ENCODE results near the gene ZNF512B. TPM values are rescaled to one million over a fixed set of nuclear protein-coding genes. Genes with fewer than 3 reads are reported as not detected.

Gene ZNF512B
- total and polyA plus RNA-seq, 12 donors, result 3.5 to 39.4 (median 13.9) TPM

DNA sequence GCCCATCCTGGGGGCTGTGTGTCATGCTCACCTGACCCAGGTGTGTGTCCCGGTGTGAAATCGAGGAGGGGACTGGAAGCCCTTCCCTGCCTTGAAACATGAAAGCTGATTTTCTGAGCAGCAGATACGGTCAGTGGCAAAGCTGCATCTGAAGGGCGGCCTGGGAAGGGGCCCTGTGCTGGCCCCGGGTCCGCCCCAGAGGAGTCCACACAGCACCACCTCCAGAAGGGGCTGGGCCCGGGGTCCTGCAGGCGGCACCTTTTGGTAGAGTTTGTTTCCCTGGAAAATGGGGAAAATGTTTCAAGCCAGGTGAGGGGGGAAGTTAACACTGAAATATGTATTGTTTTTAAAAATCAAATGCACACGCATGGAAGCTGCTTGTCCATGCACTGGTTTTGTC, 34.3 kb downstream of the ZNF512B start:
- Histone ChIP-seq H3K4me1 (replicated peaks in 1 of 2) (no peaks in the 10 kb centered on the region), H3K27me3 (no peaks in the 10 kb centered on the region), H3K36me3 (replicated peaks in 1 of 2) (peaks cover 0 to 58% of the 10 kb centered on the region in 2 donors), H3K9me3 (replicated peaks in 1 of 3) (no peaks in the 10 kb centered on the region), H3K4me3 (no peak overlapping the region), H3K27ac (no peak overlapping the region)
- TF ChIP-seq, protein P1, sequence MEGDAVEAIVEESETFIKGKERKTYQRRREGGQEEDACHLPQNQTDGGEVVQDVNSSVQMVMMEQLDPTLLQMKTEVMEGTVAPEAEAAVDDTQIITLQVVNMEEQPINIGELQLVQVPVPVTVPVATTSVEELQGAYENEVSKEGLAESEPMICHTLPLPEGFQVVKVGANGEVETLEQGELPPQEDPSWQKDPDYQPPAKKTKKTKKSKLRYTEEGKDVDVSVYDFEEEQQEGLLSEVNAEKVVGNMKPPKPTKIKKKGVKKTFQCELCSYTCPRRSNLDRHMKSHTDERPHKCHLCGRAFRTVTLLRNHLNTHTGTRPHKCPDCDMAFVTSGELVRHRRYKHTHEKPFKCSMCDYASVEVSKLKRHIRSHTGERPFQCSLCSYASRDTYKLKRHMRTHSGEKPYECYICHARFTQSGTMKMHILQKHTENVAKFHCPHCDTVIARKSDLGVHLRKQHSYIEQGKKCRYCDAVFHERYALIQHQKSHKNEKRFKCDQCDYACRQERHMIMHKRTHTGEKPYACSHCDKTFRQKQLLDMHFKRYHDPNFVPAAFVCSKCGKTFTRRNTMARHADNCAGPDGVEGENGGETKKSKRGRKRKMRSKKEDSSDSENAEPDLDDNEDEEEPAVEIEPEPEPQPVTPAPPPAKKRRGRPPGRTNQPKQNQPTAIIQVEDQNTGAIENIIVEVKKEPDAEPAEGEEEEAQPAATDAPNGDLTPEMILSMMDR (IDR thresholded peaks at IDR 0.05), result no peak
- no peak for TF ChIP-seq POLR2A (IDR thresholded peaks at IDR 0.05)
- intact Hi-C loops (cut with DNase I), result no loop called here
- 92 to 95% (median 93%) methylated on average over 4 to 9 of the region's 9 CpGs for WGBS, 4 donors
- no peak for DNase-seq

DNA sequence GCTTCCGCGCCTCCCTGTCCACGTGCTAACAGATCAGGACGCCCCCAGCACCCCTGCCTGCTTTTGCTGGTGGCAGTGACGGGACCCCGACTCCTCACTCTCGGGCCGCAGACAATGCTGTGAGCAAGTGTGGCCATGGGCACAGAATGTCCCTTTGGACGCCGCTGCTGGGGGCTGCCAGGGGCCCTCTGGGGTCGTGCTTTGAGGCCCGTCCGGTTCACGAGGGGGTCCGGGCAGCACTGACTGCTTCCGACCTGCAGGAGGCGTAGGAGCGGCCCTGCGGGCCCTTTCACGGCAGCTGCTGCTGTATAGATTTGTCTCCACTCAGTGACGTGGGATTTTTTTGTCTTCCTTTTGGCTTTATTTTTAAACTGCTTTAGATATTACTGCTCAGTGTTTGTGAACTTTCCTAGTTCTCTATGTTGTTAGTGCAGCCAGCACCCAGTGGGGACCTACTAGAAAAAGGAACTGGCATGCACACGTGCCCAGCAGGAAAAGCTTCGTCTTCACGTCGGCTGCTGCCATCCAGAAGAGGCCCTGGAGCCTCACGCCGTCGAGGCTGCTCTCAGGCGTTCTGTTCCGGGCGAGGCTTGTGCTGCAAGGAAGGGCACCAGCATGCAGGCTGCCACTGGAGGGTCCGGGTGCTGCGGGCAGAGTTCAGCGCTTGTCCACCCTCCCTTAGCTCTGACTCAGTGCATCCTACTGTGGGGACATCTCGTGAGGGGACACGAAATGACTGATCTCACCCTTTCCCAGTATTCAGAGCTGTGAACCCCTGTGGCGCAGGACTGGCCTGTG, 35.3 kb downstream of the ZNF512B start:
- Histone ChIP-seq H3K4me1 (replicated peaks in 1 of 2) (no peaks in the 10 kb centered on the region), H3K36me3 (replicated peaks in 1 of 2) (peaks cover 0 to 58% of the 10 kb centered on the region in 2 donors), H3K4me3 (no peak overlapping the region), H3K27ac (no peak overlapping the region), H3K9me3 (replicated peaks in 1 of 3) (no peaks in the 10 kb centered on the region), H3K27me3 (no peaks in the 10 kb centered on the region)
- peak in 1 of 7 donors; percentile 15 for DNase-seq
- WGBS, 4 donors, result 82 to 84% (median 84%) methylated on average over 16 to 37 of the region's 37 CpGs
- intact Hi-C loops (cut with DNase I), result no loop called here
- TF ChIP-seq POLR2A (IDR thresholded peaks at IDR 0.05), result no peak
- TF ChIP-seq, protein P1 (IDR thresholded peaks at IDR 0.05), result no peak

DNA sequence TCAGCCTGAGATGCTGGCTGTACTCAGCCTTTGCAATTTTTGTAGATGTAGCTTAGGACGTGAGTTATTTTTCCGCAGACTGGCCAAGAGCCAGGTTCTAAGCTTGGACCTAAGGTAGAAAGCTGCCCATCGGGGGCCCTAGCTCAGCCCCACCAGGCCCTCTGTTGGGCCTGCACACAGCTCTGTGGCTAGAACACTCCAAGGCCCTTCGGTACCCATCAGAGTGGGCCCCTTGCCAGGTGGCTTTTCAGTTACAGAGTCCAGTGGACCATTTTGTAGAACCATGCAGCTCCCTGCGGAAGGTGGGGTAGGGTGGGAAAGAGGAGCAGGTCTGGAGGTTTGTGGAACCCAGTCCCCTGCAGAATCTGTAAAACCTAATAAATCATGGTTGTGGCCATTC, 36.1 kb downstream of the ZNF512B start:
- Histone ChIP-seq H3K4me3 (no peak overlapping the region), H3K36me3 (replicated peaks in 1 of 2) (peaks cover 0 to 66% of the 10 kb centered on the region in 2 donors), H3K27me3 (no peaks in the 10 kb centered on the region), H3K27ac (no peak overlapping the region), H3K9me3 (replicated peaks in 1 of 3) (no peaks in the 10 kb centered on the region), H3K4me1 (replicated peaks in 1 of 2) (no peaks in the 10 kb centered on the region)
- no peak for TF ChIP-seq POLR2A (IDR thresholded peaks at IDR 0.05)
- TF ChIP-seq, protein P1 (IDR thresholded peaks at IDR 0.05), result no peak
- intact Hi-C loops (cut with DNase I), result no loop called here
- no peak for DNase-seq
- 58 to 74% (median 68%) methylated on average over 3 to 5 of the region's 5 CpGs for WGBS, 4 donors

DNA sequence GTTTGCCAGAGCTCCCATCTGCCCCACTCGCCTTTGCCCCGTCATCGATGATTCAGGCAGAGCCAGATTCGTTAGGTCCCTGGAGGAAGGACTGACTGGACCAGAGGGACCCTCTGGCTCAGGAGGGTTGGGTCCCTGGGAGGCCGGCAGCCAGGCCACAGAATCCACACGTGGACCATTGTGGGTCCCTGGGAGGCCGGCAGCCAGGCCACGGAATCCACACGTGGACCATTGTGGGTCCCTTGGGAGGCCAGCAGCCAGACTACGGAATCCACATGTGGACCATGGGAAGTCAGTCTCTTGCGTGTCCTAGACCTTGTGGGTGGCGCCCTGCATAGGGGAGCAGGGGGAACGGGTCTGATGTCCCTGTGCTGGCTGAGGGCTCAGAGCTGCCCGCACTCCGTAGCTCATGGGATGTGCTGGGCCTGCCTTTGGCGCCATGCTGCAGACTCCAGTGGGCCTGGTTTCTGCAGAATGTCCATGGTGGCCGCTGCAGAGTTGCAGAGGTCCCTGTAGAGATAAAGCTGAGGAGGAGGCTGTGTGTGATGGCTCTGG, 37.0 kb downstream of the ZNF512B start:
- intact Hi-C loops (cut with DNase I), result no loop called here
- TF ChIP-seq, protein P1 (IDR thresholded peaks at IDR 0.05), result no peak
- no peak for TF ChIP-seq POLR2A (IDR thresholded peaks at IDR 0.05)
- 92 to 98% (median 93%) methylated on average over 11 to 17 of the region's 17 CpGs for WGBS, 4 donors
- Histone ChIP-seq H3K36me3 (replicated peaks in 1 of 2) (peaks cover 0 to 75% of the 10 kb centered on the region in 2 donors), H3K9me3 (replicated peaks in 1 of 3) (no peaks in the 10 kb centered on the region), H3K27me3 (no peaks in the 10 kb centered on the region), H3K4me1 (replicated peaks in 1 of 2) (no peaks in the 10 kb centered on the region), H3K27ac (no peak overlapping the region), H3K4me3 (no peak overlapping the region)
- no peak for DNase-seq
